Vagina (tissue), 2 donors: ENCODE results near the gene DDX28.

Experiments used
- POLR2A ChIP-seq, 2 donors: fragments of 450-650 bp; IDR thresholded peaks; one replicate each; pipeline ENCODE4 v1.6.1; 2017; ENCODE audit warnings: antibody characterized with exemption in 2 of 2, mild to moderate bottlenecking in 2 of 2, moderate library complexity in 2 of 2
- TF ChIP-seq, protein P1 (sequence below), 3 experiments: fragments of 450-650 bp in 2 of 3; fragments of 200-600 bp in 1 of 3; sonication (generic) in 1 of 3; IDR thresholded peaks; one replicate each; pipeline ENCODE4 v1.5.1; 2017 to 2019; ENCODE audit warnings: antibody characterized with exemption in 3 of 3, mild to moderate bottlenecking in 2 of 3, moderate library complexity in 2 of 3

DNA sequence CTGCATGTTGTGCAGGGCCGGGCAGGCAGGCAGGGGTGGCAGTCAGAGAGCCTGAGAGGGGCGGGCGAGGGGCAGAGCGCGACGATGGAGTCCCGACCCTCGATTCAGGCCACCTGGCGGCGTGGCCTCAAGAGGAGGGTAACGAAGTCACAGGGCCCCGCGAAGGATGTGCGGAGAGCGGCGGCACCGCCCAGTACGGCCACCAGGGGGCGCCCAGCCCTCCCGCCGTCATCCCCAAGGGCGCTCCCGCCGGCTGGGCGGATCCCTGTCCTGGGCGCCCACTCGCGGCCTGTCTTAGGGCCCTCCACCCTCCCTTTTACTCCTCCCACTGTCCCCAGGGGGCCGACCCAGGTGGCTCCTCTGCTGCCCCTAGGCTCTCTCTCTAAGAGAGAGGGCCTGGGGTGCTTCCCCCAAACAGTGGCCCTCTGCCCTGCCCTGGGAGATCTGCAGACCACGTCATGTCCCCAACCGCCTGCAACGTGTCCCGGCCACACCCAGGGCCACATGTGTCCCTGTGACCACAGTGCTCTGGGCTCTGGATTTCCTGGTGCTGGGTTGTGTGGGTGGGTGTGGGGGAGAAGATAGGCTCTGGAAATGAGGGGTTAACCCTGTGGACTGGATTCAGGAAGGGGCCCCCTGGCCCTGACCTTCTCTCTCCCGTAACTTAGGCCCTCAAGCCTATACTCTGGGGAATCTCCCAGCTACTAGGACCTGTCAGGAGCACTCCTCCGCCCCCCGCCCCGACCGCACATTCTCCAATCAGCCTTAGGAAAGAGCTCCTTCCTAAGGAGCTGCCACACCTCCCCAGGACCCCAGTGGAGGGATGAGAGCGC is 29.6 kb downstream of the DDX28 start:
- TF ChIP-seq, protein P1, sequence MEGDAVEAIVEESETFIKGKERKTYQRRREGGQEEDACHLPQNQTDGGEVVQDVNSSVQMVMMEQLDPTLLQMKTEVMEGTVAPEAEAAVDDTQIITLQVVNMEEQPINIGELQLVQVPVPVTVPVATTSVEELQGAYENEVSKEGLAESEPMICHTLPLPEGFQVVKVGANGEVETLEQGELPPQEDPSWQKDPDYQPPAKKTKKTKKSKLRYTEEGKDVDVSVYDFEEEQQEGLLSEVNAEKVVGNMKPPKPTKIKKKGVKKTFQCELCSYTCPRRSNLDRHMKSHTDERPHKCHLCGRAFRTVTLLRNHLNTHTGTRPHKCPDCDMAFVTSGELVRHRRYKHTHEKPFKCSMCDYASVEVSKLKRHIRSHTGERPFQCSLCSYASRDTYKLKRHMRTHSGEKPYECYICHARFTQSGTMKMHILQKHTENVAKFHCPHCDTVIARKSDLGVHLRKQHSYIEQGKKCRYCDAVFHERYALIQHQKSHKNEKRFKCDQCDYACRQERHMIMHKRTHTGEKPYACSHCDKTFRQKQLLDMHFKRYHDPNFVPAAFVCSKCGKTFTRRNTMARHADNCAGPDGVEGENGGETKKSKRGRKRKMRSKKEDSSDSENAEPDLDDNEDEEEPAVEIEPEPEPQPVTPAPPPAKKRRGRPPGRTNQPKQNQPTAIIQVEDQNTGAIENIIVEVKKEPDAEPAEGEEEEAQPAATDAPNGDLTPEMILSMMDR (IDR thresholded peaks at IDR 0.05): peak; percentile 93 to 98 (median 97)
- TF ChIP-seq POLR2A (IDR thresholded peaks at IDR 0.05): no peak
